Measurements from ENCODE around the gene SLC41A3. TPM values are rescaled to one million over a fixed set of nuclear protein-coding genes. Genes with fewer than 3 reads are reported as not detected.

SLC41A3 gene
- polyA plus RNA-seq, 2 of the 4 experiments (the other 2 are of a cell fraction), result 18.9 to 24.2 TPM

DNA sequence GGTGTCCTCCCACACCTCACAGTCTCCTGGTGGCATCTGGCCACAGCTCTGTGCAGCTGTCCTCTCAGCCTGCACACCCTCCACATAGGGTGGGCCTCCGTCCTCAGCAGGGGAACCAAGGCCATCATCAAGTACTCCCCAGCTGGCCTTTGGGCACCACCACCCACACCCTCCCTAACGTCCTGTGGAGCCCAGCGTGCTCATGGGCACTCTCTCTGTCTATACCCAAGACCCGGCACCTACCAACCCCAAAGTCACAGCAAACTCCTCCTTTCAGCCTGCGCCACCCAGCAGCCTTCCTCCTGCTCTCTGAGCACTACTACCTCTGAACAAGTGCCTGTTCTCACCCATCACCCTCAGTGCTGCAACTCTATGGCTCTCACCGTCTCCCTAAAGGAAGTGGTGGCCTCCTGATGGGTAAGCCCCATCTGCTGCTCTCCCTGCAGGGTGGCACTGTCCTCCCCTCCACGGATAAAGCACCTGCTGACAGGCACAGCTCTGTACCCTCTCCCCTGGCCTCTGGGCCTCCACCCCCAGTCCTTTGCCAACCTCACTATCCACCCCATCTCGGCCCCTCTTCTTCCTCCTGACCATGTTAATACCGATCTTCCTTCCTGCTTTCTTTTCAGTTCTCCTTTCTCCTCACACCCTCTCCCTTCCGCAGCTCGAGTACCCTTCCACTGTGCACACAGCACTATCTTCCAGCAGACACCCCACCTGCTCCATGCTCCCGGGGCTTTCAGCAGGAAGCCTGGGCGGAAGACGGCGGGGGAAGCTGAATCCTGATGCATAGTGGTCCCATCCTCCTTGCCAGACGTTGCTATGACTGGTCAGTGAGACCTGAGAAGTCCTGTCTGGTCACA, 31.5 kb downstream of the SLC41A3 start:
- no peak overlapping the region for H3K27ac ChIP-seq

GRCh38 chr3:126051741-126052140, 32.2 kb downstream of the SLC41A3 start:
- 96% methylated on average over 4 of the region's 4 CpGs for WGBS (ENCODE audit: missing lambda C conversion rate)
- no peak for DNase-seq (ENCODE audit: low read depth in 1 of 2, low spot score in 1 of 2)
- no peak for ATAC-seq
- TF ChIP-seq GATA3 (IDR thresholded peaks at IDR 0.05; ENCODE audit: borderline replicate concordance), result no peak
- TF ChIP-seq NPAS2 (CRISPR knock-in tag; IDR thresholded peaks at IDR 0.05; ENCODE audit: borderline replicate concordance), result no peak
- Histone ChIP-seq H3K27ac (no peak overlapping the region), H3K4me3 (no peak overlapping the region), H3K9me3 (no peaks in the 10 kb centered on the region), H3K4me1 (peaks cover 7% of the 10 kb centered on the region), H3K4me2 (no peak overlapping the region)
- ChIA-PET CTCF (no interaction called here), POLR2A (no interaction called here)
- FAIRE-seq, result no peak

More for the DNA sequence above, 31.5 kb downstream of the SLC41A3 start:
- H3K9me3 ChIP-seq, result no peaks in the 10 kb centered on the region
- ChIA-PET CTCF (interaction anchor here (1.2 kb wide), 1 partner anchor 338 kb away, joined by 3 read pairs; no protein-coding TSS in a partner anchor), POLR2A (no interaction called here)
- ATAC-seq, result no peak
- no peak for FAIRE-seq
- 74% methylated on average over 16 of the region's 16 CpGs for WGBS (ENCODE audit: missing lambda C conversion rate)
- H3K4me3 ChIP-seq, result no peak overlapping the region
- no peak for DNase-seq (ENCODE audit: low read depth in 1 of 2, low spot score in 1 of 2)
- TF ChIP-seq MAZ (IDR thresholded peaks at IDR 0.05; ENCODE audit: borderline replicate concordance, low read depth, low read length) (no peak), EP300 (IDR thresholded peaks at IDR 0.05) (no peak)
- H3K4me2 ChIP-seq, result no peak overlapping the region
- H3K4me1 ChIP-seq, result peaks cover 14% of the 10 kb centered on the region

GRCh38 chr3:126051234-126051633, 32.7 kb downstream of the SLC41A3 start:
- no peak for FAIRE-seq
- no peak overlapping the region for H3K4me2 ChIP-seq
- TF ChIP-seq RARB (CRISPR knock-in tag; IDR thresholded peaks at IDR 0.05) (no peak), SREBF2 (IDR thresholded peaks at IDR 0.05) (no peak), POLR2AphosphoS2 (conservative IDR thresholded peaks at IDR 0.05; ENCODE audit: low read length) (no peak), POLR2A (IDR thresholded peaks at IDR 0.05; ENCODE audit: low read length) (no peak), CHD2 (IDR thresholded peaks at IDR 0.05; ENCODE audit: low read length, partially characterized antibody) (no peak), CTCF (IDR thresholded peaks at IDR 0.05) (no peak)
- DNase-seq (ENCODE audit: low read depth in 1 of 2, low spot score in 1 of 2), result no peak
- H3K4me3 ChIP-seq, result no peak overlapping the region
- WGBS (ENCODE audit: missing lambda C conversion rate), result 71% methylated on average over 6 of the region's 8 CpGs
- no peak overlapping the region for H3K27ac ChIP-seq
- no peak for ATAC-seq
- no peaks in the 10 kb centered on the region for H3K9me3 ChIP-seq
- ChIA-PET CTCF (no interaction called here), POLR2A (no interaction called here)
- H3K4me1 ChIP-seq, result 0 out of 3 replicates have a peak, but pooled peaks cover 5% of the 10 kb centered on the region

- TF ChIP-seq SREBF2 (IDR thresholded peaks at IDR 0.05) (no peak), EHMT2 (IDR thresholded peaks at IDR 0.05; ENCODE audit: low read depth) (no peak), PHF8 (IDR thresholded peaks at IDR 0.05; ENCODE audit: borderline replicate concordance, low read depth) (no peak), ATOH8 (CRISPR knock-in tag; IDR thresholded peaks at IDR 0.05; ENCODE audit: low read depth) (no peak)
- TF ChIP-seq, protein P1, sequence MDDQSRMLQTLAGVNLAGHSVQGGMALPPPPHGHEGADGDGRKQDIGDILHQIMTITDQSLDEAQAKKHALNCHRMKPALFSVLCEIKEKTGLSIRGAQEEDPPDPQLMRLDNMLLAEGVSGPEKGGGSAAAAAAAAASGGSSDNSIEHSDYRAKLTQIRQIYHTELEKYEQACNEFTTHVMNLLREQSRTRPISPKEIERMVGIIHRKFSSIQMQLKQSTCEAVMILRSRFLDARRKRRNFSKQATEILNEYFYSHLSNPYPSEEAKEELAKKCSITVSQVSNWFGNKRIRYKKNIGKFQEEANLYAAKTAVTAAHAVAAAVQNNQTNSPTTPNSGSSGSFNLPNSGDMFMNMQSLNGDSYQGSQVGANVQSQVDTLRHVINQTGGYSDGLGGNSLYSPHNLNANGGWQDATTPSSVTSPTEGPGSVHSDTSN (IDR thresholded peaks at IDR 0.05), result no peak
- TF ChIP-seq, protein P2, sequence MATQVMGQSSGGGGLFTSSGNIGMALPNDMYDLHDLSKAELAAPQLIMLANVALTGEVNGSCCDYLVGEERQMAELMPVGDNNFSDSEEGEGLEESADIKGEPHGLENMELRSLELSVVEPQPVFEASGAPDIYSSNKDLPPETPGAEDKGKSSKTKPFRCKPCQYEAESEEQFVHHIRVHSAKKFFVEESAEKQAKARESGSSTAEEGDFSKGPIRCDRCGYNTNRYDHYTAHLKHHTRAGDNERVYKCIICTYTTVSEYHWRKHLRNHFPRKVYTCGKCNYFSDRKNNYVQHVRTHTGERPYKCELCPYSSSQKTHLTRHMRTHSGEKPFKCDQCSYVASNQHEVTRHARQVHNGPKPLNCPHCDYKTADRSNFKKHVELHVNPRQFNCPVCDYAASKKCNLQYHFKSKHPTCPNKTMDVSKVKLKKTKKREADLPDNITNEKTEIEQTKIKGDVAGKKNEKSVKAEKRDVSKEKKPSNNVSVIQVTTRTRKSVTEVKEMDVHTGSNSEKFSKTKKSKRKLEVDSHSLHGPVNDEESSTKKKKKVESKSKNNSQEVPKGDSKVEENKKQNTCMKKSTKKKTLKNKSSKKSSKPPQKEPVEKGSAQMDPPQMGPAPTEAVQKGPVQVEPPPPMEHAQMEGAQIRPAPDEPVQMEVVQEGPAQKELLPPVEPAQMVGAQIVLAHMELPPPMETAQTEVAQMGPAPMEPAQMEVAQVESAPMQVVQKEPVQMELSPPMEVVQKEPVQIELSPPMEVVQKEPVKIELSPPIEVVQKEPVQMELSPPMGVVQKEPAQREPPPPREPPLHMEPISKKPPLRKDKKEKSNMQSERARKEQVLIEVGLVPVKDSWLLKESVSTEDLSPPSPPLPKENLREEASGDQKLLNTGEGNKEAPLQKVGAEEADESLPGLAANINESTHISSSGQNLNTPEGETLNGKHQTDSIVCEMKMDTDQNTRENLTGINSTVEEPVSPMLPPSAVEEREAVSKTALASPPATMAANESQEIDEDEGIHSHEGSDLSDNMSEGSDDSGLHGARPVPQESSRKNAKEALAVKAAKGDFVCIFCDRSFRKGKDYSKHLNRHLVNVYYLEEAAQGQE (IDR thresholded peaks at IDR 0.05), result no peak
- Histone ChIP-seq H3K27ac (no peak overlapping the region), H3K9me3 (no peaks in the 10 kb centered on the region), H3K4me3 (no peak overlapping the region), H3K4me2 (no peak overlapping the region), H3K4me1 (0 out of 3 replicates have a peak, but pooled peaks cover 5% of the 10 kb centered on the region)
- CTCF ChIA-PET, result no interaction called here
- ATAC-seq, result no peak
- DNase-seq (ENCODE audit: low read depth in 1 of 2, low spot score in 1 of 2), result no peak
- POLR2A ChIA-PET, result no interaction called here
- no peak for FAIRE-seq
- 86% methylated on average over 10 of the region's 10 CpGs for WGBS (ENCODE audit: missing lambda C conversion rate)
Measured at GRCh38 chr3:126050626-126051025, 33.3 kb downstream of the SLC41A3 start.
